SK-N-SH (cell line): ENCODE data around the gene SLC66A1. TPM values are rescaled to one million over a fixed set of nuclear protein-coding genes. Genes with fewer than 3 reads are reported as not detected.

Experiments used
- CTCF ChIA-PET: fragments of 300-600, 350-600 bp; formaldehyde crosslinking; extraction: SDS; loops from one replicate; lab custom pipeline; 2021; lab: Yijun Ruan, JAX
- POLR2A ChIA-PET: fragments of 350-600 bp; sonication (Branson Sonifier 250); formaldehyde crosslinking; extraction: SDS; loops from one replicate; lab custom pipeline; 2020; ENCODE audit warnings: antibody characterized with exemption, inconsistent platforms; lab: Yijun Ruan, JAX
- DNase-seq: peaks from one replicate; pipeline ENCODE4 v3.0.0; 2012
- H2AFZ ChIP-seq: fragments of 200-600 bp; sonication (generic); 2 replicates; pipeline ENCODE4 v1.8.1; 2016; ENCODE audit warnings: antibody characterized with exemption, mild to moderate bottlenecking, low read depth
- H3F3A ChIP-seq: fragments of 200-600 bp; sonication (generic); replicated peaks from 2 replicates; pipeline ENCODE3; 2016; ENCODE audit warnings: antibody characterized with exemption, mild to moderate bottlenecking; ENCODE audit not compliant: insufficient read depth
- H3K27ac ChIP-seq, 2 experiments: fragments of 200-500 bp in 1 of 2; fragments of 200-600 bp in 1 of 2; sonication (Bioruptor generic) in 1 of 2; sonication (generic), shearing (Covaris generic) in 1 of 2; 2 replicates each; pipeline versions ENCODE4 v1.5.1 to v1.6.1; 2014 to 2016; ENCODE audit warnings: low read depth in 2 of 2, inconsistent platforms in 1 of 2, low read length in 1 of 2, mild to moderate bottlenecking in 1 of 2, mixed read lengths in 1 of 2
- H3K27me3 ChIP-seq: fragments of 200-600 bp; sonication (generic), shearing (Covaris generic); 2 replicates; pipeline ENCODE4 v1.6.1; 2016; ENCODE audit warnings: mixed run types; ENCODE audit not compliant: insufficient read depth
- H3K36me3 ChIP-seq, 2 experiments: fragments of 200-500 bp in 1 of 2; fragments of 200-600 bp in 1 of 2; sonication (Bioruptor generic) in 1 of 2; sonication (generic) in 1 of 2; replicated peaks in 1 of 2; 2 replicates each; pipeline versions ENCODE3 to v1.5.1; 2014 to 2016; ENCODE audit warnings: low read length in 1 of 2, mild to moderate bottlenecking in 1 of 2; ENCODE audit not compliant: insufficient read depth in 2 of 2, control insufficient read depth in 1 of 2
- H3K4me1 ChIP-seq, 2 experiments: fragments of 200-500 bp in 1 of 2; fragments of 200-600 bp in 1 of 2; sonication (Bioruptor generic) in 1 of 2; sonication (generic), shearing (Covaris generic) in 1 of 2; 2 replicates each; pipeline versions ENCODE4 v1.5.1 to v1.6.1; 2014 to 2016; ENCODE audit warnings: low read depth in 1 of 2, low read length in 1 of 2, mixed run types in 1 of 2; ENCODE audit not compliant: insufficient read depth in 2 of 2, control insufficient read depth in 1 of 2
- H3K4me2 ChIP-seq: fragments of 200-600 bp; sonication (generic), shearing (Covaris generic); 2 replicates; pipeline ENCODE4 v1.6.1; 2017; ENCODE audit warnings: mixed run types
- H3K4me3 ChIP-seq, 2 experiments: fragments of 200-500 bp in 1 of 2; fragments of 200-600 bp in 1 of 2; sonication (Bioruptor generic) in 1 of 2; sonication (generic), shearing (Covaris generic) in 1 of 2; 2 replicates each; pipeline versions ENCODE4 v1.5.1 to v1.8.1; 2014 to 2016; ENCODE audit warnings: low read depth in 2 of 2, inconsistent platforms in 1 of 2, low read length in 1 of 2, mild to moderate bottlenecking in 1 of 2, mixed read lengths in 1 of 2, moderate library complexity in 1 of 2
- H3K79me2 ChIP-seq: fragments of 200-600 bp; sonication (generic); 2 replicates; pipeline ENCODE4 v1.8.1; 2017; ENCODE audit warnings: mild to moderate bottlenecking; ENCODE audit not compliant: insufficient read depth
- H3K9ac ChIP-seq: fragments of 200-600 bp; sonication (generic); 2 replicates; pipeline ENCODE4 v1.6.1; 2017; ENCODE audit warnings: mixed run types
- H3K9me2 ChIP-seq: fragments of 200-600 bp; sonication (generic); 2 replicates; pipeline ENCODE4 v1.6.1; 2017; ENCODE audit warnings: mixed run types
- H3K9me3 ChIP-seq: fragments of 200-600 bp; sonication (generic); 2 replicates; pipeline ENCODE4 v1.6.1; 2017; ENCODE audit warnings: mixed run types, mild to moderate bottlenecking, moderate library complexity
- H4K20me1 ChIP-seq: fragments of 200-600 bp; sonication (generic); 2 replicates; pipeline ENCODE4 v1.6.1; 2017; ENCODE audit warnings: mild to moderate bottlenecking, mixed run types; ENCODE audit not compliant: insufficient read depth
- ELF1 ChIP-seq: IDR thresholded peaks from 2 replicates; pipeline ENCODE4 v1.4.0; 2012
- FOXJ3 ChIP-seq: sonication (generic); formaldehyde crosslinking; IDR thresholded peaks from 2 replicates; pipeline ENCODE4 v1.5.1; 2020; ENCODE audit warnings: mild to moderate bottlenecking, missing genetic modification reagents
- GABPA ChIP-seq: IDR thresholded peaks from 2 replicates; pipeline ENCODE4 v1.4.0; 2012; ENCODE audit warnings: low read depth, mild to moderate bottlenecking
- IRF3 ChIP-seq: fragments of 150-350 bp; IDR thresholded peaks from 2 replicates; pipeline ENCODE4 v1.6.1; 2016; ENCODE audit warnings: mild to moderate bottlenecking, low read depth, low read length
- NRF1 ChIP-seq: IDR thresholded peaks from 2 replicates; pipeline ENCODE4 v1.6.1; 2012; ENCODE audit warnings: low read depth, mild to moderate bottlenecking, low read length
- POLR2AphosphoS5 ChIP-seq: IDR thresholded peaks from 2 replicates; pipeline ENCODE4 v1.6.1; 2012; ENCODE audit warnings: low read depth, low read length
- REST ChIP-seq: IDR thresholded peaks from 2 replicates; pipeline ENCODE4 v1.6.1; 2012; ENCODE audit warnings: mild to moderate bottlenecking, low read depth, low read length, moderate library complexity
- RFX5 ChIP-seq: IDR thresholded peaks from 2 replicates; pipeline ENCODE4 v1.6.1; 2012; ENCODE audit warnings: mild to moderate bottlenecking, improper control_type of control experiment, low read length
- SIN3A ChIP-seq: IDR thresholded peaks from 2 replicates; pipeline ENCODE4 v1.6.1; 2012; ENCODE audit warnings: low read depth, mild to moderate bottlenecking, low read length, moderate library complexity, borderline replicate concordance
- SMC3 ChIP-seq: IDR thresholded peaks from 2 replicates; pipeline ENCODE4 v1.6.1; 2012; ENCODE audit warnings: low read depth, low read length, improper control_type of control experiment
- TAF1 ChIP-seq: IDR thresholded peaks from 2 replicates; pipeline ENCODE4 v1.6.1; 2012; ENCODE audit warnings: low read depth, mild to moderate bottlenecking, low read length, moderate library complexity, borderline replicate concordance
- USF2 ChIP-seq: fragments of 150-350 bp; IDR thresholded peaks from 2 replicates; pipeline ENCODE4 v1.6.1; 2017; ENCODE audit warnings: antibody characterized with exemption, low read length, low read depth, borderline replicate concordance
- YY1 ChIP-seq: IDR thresholded peaks from 2 replicates; pipeline ENCODE4 v1.4.0; 2012; ENCODE audit warnings: low read depth, mild to moderate bottlenecking
- WGBS: methylation state at CpG from one replicate; pipeline ENCODE4 v1.1.6; 2017; ENCODE audit warnings: low lambda C conversion rate; 5-methylcytosine and 5-hydroxymethylcytosine counted together
- polyA plus RNA-seq, 3 experiments: library from polyadenylated mRNA; depleted of rRNA; stranded (reverse); fragments of >200 nt; gene quantifications; 2 replicates each; pipeline ENCODE4 v1.2.3, GENCODE V29; 2012

SLC66A1 gene
- polyA plus RNA-seq, 1 of the 3 experiments (the other 2 are of a cell fraction) = 16.9 TPM

GRCh38 chr1:19346026-19346425 lies 33.9 kb downstream of the SLC66A1 start:
- H2AFZ ChIP-seq = no peak overlapping the region
- peaks cover 8 to 55% of the 10 kb centered on the region in 2 experiments for H3K36me3 ChIP-seq
- H3K79me2 ChIP-seq = peaks cover 2% of the 10 kb centered on the region; the same call in 1 of the 2 replicates
- H3K9me3 ChIP-seq = no peaks in the 10 kb centered on the region
- no peak overlapping the region for H3K4me3 ChIP-seq
- H4K20me1 ChIP-seq = peaks cover 10% of the 10 kb centered on the region; the same call in 1 of the 2 replicates
- 92% methylated on average over 6 of the region's 6 CpGs for WGBS
- DNase-seq = no peak
- H3K9me2 ChIP-seq = no peaks in the 10 kb centered on the region
- H3F3A ChIP-seq = no peaks in the 10 kb centered on the region
- peak overlapping the region in 1 of 2 experiments; percentile 80; a peak in 2 of 4 replicates for H3K27ac ChIP-seq
- no peak overlapping the region for H3K4me2 ChIP-seq
- no peak for TF ChIP-seq RFX5
- no peak for TF ChIP-seq REST
- TF ChIP-seq IRF3 = no peak
- TF ChIP-seq POLR2AphosphoS5 = no peak
- TF ChIP-seq GABPA = no peak
- TF ChIP-seq NRF1 = no peak
- no peak for TF ChIP-seq SIN3A
- no peak for TF ChIP-seq TAF1
- TF ChIP-seq ELF1 = no peak
- TF ChIP-seq SMC3 = no peak
- TF ChIP-seq USF2 = no peak
- no peak for TF ChIP-seq FOXJ3 (CRISPR knock-in tag)
- TF ChIP-seq YY1 = no peak
- ChIA-PET POLR2A (no interaction called here), CTCF (interaction anchor here (0.6 to 13.7 kb wide), 6 partner anchors 26 to 315 kb away, joined by 3 to 235 read pairs (median 48); partner anchors contain the start of gene NBL1)
- H3K27me3 ChIP-seq = no peaks in the 10 kb centered on the region
- no peak overlapping the region for H3K9ac ChIP-seq
- H3K4me1 ChIP-seq = peaks cover 0 to 62% of the 10 kb centered on the region in 2 experiments; a peak in 1 of 4 replicates
